MCF 10A (cell line): ENCODE measurements around the gene ATP2A2. TPM values are rescaled to one million over a fixed set of nuclear protein-coding genes. Genes with fewer than 3 reads are reported as not detected.

ENCODE experiments used
- BruUV-seq: library from RNA; stranded (reverse); fragments of 400-500 nt; replicated peaks from 2 replicates; lab custom pipeline; 2021; lab: Mats Ljungman, UMichigan
- CTCF ChIA-PET: fragments of 300-600 bp; sonication (Branson Sonifier 250); formaldehyde crosslinking; extraction: SDS; loops from one replicate; lab custom pipeline; 2021; ENCODE audit warnings: antibody characterized with exemption, inconsistent platforms; lab: Yijun Ruan, JAX
- POLR2A ChIA-PET: fragments of 300-600, 350-650 bp; sonication (Branson Sonifier 250); formaldehyde crosslinking; extraction: SDS; loops from one replicate; lab custom pipeline; 2020; ENCODE audit warnings: antibody characterized with exemption, inconsistent platforms; lab: Yijun Ruan, JAX
- DNase-seq: peaks from one replicate; pipeline ENCODE4 v3.0.0-alpha.2; 2018; ENCODE audit not compliant: unreplicated experiment
- H3K27ac Mint-ChIP-seq: one replicate; pipeline ENCODE4 v1.8.0; 2022; ENCODE audit warnings: mild to moderate bottlenecking, low read depth, mixed read lengths; ENCODE audit not compliant: unreplicated experiment
- H3K27me3 Mint-ChIP-seq: one replicate; pipeline ENCODE4 v1.8.0; 2022; ENCODE audit warnings: mixed read lengths; ENCODE audit not compliant: insufficient read depth, unreplicated experiment
- H3K36me3 Mint-ChIP-seq: one replicate; pipeline ENCODE4 v1.8.0; 2022; ENCODE audit warnings: mild to moderate bottlenecking, moderate library complexity, mixed read lengths; ENCODE audit not compliant: insufficient read depth, unreplicated experiment
- H3K4me1 Mint-ChIP-seq: one replicate; pipeline ENCODE4 v1.8.0; 2022; ENCODE audit warnings: mixed read lengths; ENCODE audit not compliant: insufficient read depth, unreplicated experiment
- H3K4me3 Mint-ChIP-seq: one replicate; pipeline ENCODE4 v1.8.0; 2022; ENCODE audit warnings: mild to moderate bottlenecking, moderate library complexity, mixed read lengths; ENCODE audit not compliant: unreplicated experiment
- H3K9me3 Mint-ChIP-seq: one replicate; pipeline ENCODE4 v1.8.0; 2022; ENCODE audit warnings: mixed read lengths; ENCODE audit not compliant: unreplicated experiment
- intact Hi-C: fragments of 100-400 bp; cut with micrococcal nuclease; formaldehyde crosslinking; loops from 2 replicates; pipeline ENCODE4 v1.14.1; 2022
- total RNA-seq: library from RNA; stranded (reverse); gene quantifications from 2 replicates; pipeline ENCODE4 v1.2.3, GENCODE V29; 2022
- TF ChIP-seq, protein P1 (sequence below): fragments of 200-600 bp; IDR thresholded peaks from one replicate; pipeline ENCODE4 v1.8.0; 2022; ENCODE audit warnings: antibody characterized with exemption, mild to moderate bottlenecking; ENCODE audit not compliant: unreplicated experiment

Gene ATP2A2
- total RNA-seq, 1 experiment from 2014 or later: 272 TPM

DNA sequence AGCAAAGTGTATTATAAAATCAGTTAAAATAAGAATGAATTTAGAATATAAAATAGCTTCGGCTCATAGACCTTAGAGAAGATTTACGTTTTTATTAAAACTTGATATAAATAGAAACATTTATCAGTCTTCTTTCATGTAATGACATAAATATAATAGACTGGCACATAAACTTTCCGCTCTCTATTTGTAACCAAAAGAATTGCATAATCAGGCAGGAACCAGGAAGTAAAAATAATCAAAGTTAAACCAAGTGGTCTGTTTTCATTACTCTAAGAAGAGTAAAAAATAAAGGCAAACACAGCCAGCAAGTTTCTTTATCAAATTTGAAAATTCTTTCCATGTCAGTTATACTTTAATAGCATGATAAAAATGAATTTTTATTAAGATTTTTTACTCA lies 46.3 kb upstream of the ATP2A2 start:
- BruUV-seq: no TSS peak
- ChIA-PET POLR2A (interaction anchor here (0.7 kb wide), 1 partner anchor 11 kb away, joined by 3 read pairs; no protein-coding TSS in a partner anchor), CTCF (interaction anchor here (0.6 to 1.8 kb wide), 2 partner anchors 11 to 15 kb away, joined by 3 to 4 read pairs; no protein-coding TSS in a partner anchor)
- no peaks in the 10 kb centered on the region for H3K36me3 Mint-ChIP-seq
- intact Hi-C loops: no loop called here
- DNase-seq: no peak
- H3K27me3 Mint-ChIP-seq: no peaks in the 10 kb centered on the region
- no peaks in the 10 kb centered on the region for H3K9me3 Mint-ChIP-seq
- TF ChIP-seq, protein P1, sequence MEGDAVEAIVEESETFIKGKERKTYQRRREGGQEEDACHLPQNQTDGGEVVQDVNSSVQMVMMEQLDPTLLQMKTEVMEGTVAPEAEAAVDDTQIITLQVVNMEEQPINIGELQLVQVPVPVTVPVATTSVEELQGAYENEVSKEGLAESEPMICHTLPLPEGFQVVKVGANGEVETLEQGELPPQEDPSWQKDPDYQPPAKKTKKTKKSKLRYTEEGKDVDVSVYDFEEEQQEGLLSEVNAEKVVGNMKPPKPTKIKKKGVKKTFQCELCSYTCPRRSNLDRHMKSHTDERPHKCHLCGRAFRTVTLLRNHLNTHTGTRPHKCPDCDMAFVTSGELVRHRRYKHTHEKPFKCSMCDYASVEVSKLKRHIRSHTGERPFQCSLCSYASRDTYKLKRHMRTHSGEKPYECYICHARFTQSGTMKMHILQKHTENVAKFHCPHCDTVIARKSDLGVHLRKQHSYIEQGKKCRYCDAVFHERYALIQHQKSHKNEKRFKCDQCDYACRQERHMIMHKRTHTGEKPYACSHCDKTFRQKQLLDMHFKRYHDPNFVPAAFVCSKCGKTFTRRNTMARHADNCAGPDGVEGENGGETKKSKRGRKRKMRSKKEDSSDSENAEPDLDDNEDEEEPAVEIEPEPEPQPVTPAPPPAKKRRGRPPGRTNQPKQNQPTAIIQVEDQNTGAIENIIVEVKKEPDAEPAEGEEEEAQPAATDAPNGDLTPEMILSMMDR: no peak
- no peak overlapping the region for H3K4me3 Mint-ChIP-seq
- H3K27ac Mint-ChIP-seq: peak overlapping the region; percentile 16
- H3K4me1 Mint-ChIP-seq: no peaks in the 10 kb centered on the region

DNA sequence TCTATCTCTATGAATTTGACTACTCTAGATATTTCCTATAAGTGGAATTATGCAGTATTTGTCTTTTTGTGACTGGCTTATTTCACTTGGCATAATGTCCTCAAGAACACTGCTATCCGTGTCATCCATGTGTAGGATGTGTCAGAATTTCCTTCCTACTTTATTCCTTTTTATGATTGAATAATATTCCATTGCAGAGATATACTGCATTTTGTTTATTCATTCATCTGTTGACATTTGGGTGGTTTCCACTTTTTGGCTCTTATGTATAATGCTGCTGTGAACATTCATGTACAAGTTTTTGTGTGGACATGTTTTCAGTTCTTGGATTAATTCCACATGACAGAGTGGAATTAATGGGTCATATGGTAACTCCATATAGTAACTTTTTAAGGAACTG lies 45.7 kb upstream of the ATP2A2 start:
- H3K4me1 Mint-ChIP-seq: no peaks in the 10 kb centered on the region
- intact Hi-C loops: no loop called here
- H3K36me3 Mint-ChIP-seq: no peaks in the 10 kb centered on the region
- no peaks in the 10 kb centered on the region for H3K27me3 Mint-ChIP-seq
- BruUV-seq: no TSS peak
- H3K9me3 Mint-ChIP-seq: no peaks in the 10 kb centered on the region
- TF ChIP-seq, protein P1: no peak
- DNase-seq: no peak
- ChIA-PET POLR2A (no interaction called here), CTCF (no interaction called here)
- no peak overlapping the region for H3K4me3 Mint-ChIP-seq
- H3K27ac Mint-ChIP-seq: no peak overlapping the region

DNA sequence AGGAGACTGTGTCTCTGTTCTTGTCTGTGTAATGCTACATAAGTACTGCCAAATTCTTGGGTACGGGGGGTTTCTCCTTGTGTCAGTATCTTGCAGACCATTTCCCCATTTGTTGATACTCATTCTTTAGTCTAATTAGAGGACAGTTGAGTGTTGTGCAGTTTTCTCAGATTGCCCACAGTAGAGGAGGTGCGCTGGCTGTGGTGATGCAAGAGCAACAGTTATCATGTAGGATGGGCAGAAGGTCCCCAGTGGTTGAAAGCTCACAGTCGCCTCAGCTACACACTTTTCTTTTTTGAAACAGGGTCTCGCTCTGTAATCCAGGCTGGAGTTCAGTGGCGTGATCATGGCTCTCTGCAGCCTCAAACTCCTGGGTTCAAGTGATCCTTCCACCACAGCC lies 37.8 kb upstream of the ATP2A2 start:
- no peak overlapping the region for H3K27ac Mint-ChIP-seq
- no TSS peak for BruUV-seq
- no peak overlapping the region for H3K4me3 Mint-ChIP-seq
- intact Hi-C loops: no loop called here
- peaks cover 8% of the 10 kb centered on the region for H3K4me1 Mint-ChIP-seq
- ChIA-PET CTCF (no interaction called here), POLR2A (interaction anchor here (1.1 kb wide), 1 partner anchor 39 kb away, joined by 5 read pairs; no protein-coding TSS in a partner anchor)
- no peak for DNase-seq
- no peaks in the 10 kb centered on the region for H3K9me3 Mint-ChIP-seq
- TF ChIP-seq, protein P1: no peak
- no peaks in the 10 kb centered on the region for H3K36me3 Mint-ChIP-seq
- no peaks in the 10 kb centered on the region for H3K27me3 Mint-ChIP-seq

GRCh38 chr12:110244372-110244771 lies 36.7 kb upstream of the ATP2A2 start:
- POLR2A ChIA-PET: interaction anchor here (0.7 to 1.7 kb wide), 3 partner anchors 20 to 42 kb away, joined by 3 to 5 read pairs (median 4); no protein-coding TSS in a partner anchor
- DNase-seq: no peak
- H3K36me3 Mint-ChIP-seq: no peaks in the 10 kb centered on the region
- H3K9me3 Mint-ChIP-seq: no peaks in the 10 kb centered on the region
- CTCF ChIA-PET: interaction anchor here (0.6 kb wide), 3 partner anchors 13 to 137 kb away, joined by 3 to 4 read pairs (median 3); no protein-coding TSS in a partner anchor
- intact Hi-C loops: no loop called here
- peaks cover 15% of the 10 kb centered on the region for H3K4me1 Mint-ChIP-seq
- H3K27ac Mint-ChIP-seq: no peak overlapping the region
- H3K27me3 Mint-ChIP-seq: no peaks in the 10 kb centered on the region
- BruUV-seq: no TSS peak
- H3K4me3 Mint-ChIP-seq: no peak overlapping the region
- TF ChIP-seq, protein P1: no peak
